ENCODE data around the gene TCF7L1. TPM values are rescaled to one million over a fixed set of nuclear protein-coding genes. Genes with fewer than 3 reads are reported as not detected.

TCF7L1 gene
- polyA plus RNA-seq, 1 donor from 2014 or later = not detected

- H2AFZ ChIP-seq (ENCODE audit: low read depth, low read length) = no peak overlapping the region
- H3K79me2 ChIP-seq (replicated peaks; ENCODE audit: insufficient read depth, low read length) = peaks cover 5% of the 10 kb centered on the region
- no peaks in the 10 kb centered on the region for H3K36me3 ChIP-seq (ENCODE audit: insufficient read depth, low read length)
- H3K4me3 ChIP-seq (ENCODE audit: low read length) = no peak overlapping the region
- H4K20me1 ChIP-seq (ENCODE audit: insufficient read depth) = no peaks in the 10 kb centered on the region
- TF ChIP-seq REST (IDR thresholded peaks at IDR 0.05; ENCODE audit: borderline replicate concordance) (no peak), SMC3 (conservative IDR thresholded peaks at IDR 0.05; ENCODE audit: poor library complexity) (no peak), RAD21 (conservative IDR thresholded peaks at IDR 0.05) (no peak), EZH2 (IDR thresholded peaks at IDR 0.05; ENCODE audit: borderline replicate concordance, insufficient read depth, low read length, poor library complexity, severe bottlenecking) (no peak), POLR2AphosphoS5 (IDR thresholded peaks at IDR 0.05) (no peak), EP300 (conservative IDR thresholded peaks at IDR 0.05; ENCODE audit: poor library complexity, severe bottlenecking) (no peak), MXI1 (conservative IDR thresholded peaks at IDR 0.05; ENCODE audit: poor library complexity, severe bottlenecking) (no peak), CTCF (IDR thresholded peaks at IDR 0.05; ENCODE audit: poor library complexity, severe bottlenecking) (no peak), TAF1 (IDR thresholded peaks at IDR 0.05; ENCODE audit: low read depth) (no peak)
- H3K27ac ChIP-seq (ENCODE audit: low read length) = no peak overlapping the region
- no peak overlapping the region for H3K4me2 ChIP-seq (ENCODE audit: low read length)
- H3K27me3 ChIP-seq (ENCODE audit: insufficient read depth, low read depth, low read length) = no peaks in the 10 kb centered on the region
- no peak overlapping the region for H3K9ac ChIP-seq (ENCODE audit: low read length)
- no peaks in the 10 kb centered on the region for H3K9me3 ChIP-seq (ENCODE audit: low read length)
- no peaks in the 10 kb centered on the region for H3K9me2 ChIP-seq (ENCODE audit: insufficient read depth, low read length)
- H3F3A ChIP-seq (ENCODE audit: insufficient read depth, low read length, poor library complexity, severe bottlenecking) = no peaks in the 10 kb centered on the region
Measured at GRCh38 chr2:85157345-85157744, 24.2 kb downstream of the TCF7L1 start.

GRCh38 chr2:85158559-85159273 lies 25.5 kb downstream of the TCF7L1 start:
- H3K4me2 ChIP-seq (ENCODE audit: low read length) = no peak overlapping the region
- H3K9me3 ChIP-seq (ENCODE audit: low read length) = no peaks in the 10 kb centered on the region
- H3K9me2 ChIP-seq (ENCODE audit: insufficient read depth, low read length) = no peaks in the 10 kb centered on the region
- H3K9ac ChIP-seq (ENCODE audit: low read length) = no peak overlapping the region
- H3K79me2 ChIP-seq (replicated peaks; ENCODE audit: insufficient read depth, low read length) = peaks cover 5% of the 10 kb centered on the region
- no peak overlapping the region for H2AFZ ChIP-seq (ENCODE audit: low read depth, low read length)
- H3K27ac ChIP-seq (ENCODE audit: low read length) = no peak overlapping the region
- H3F3A ChIP-seq (ENCODE audit: insufficient read depth, low read length, poor library complexity, severe bottlenecking) = no peaks in the 10 kb centered on the region
- H4K20me1 ChIP-seq (ENCODE audit: insufficient read depth) = no peaks in the 10 kb centered on the region
- H3K36me3 ChIP-seq (ENCODE audit: insufficient read depth, low read length) = no peaks in the 10 kb centered on the region
- no peaks in the 10 kb centered on the region for H3K27me3 ChIP-seq (ENCODE audit: insufficient read depth, low read depth, low read length)
- TF ChIP-seq CTCF (IDR thresholded peaks at IDR 0.05; ENCODE audit: poor library complexity, severe bottlenecking) (no peak), POLR2AphosphoS5 (IDR thresholded peaks at IDR 0.05) (no peak), TAF1 (IDR thresholded peaks at IDR 0.05; ENCODE audit: low read depth) (no peak), SMC3 (conservative IDR thresholded peaks at IDR 0.05; ENCODE audit: poor library complexity) (no peak), EP300 (conservative IDR thresholded peaks at IDR 0.05; ENCODE audit: poor library complexity, severe bottlenecking) (no peak), RAD21 (conservative IDR thresholded peaks at IDR 0.05) (no peak), MXI1 (conservative IDR thresholded peaks at IDR 0.05; ENCODE audit: poor library complexity, severe bottlenecking) (no peak), EZH2 (IDR thresholded peaks at IDR 0.05; ENCODE audit: borderline replicate concordance, insufficient read depth, low read length, poor library complexity, severe bottlenecking) (no peak), REST (IDR thresholded peaks at IDR 0.05; ENCODE audit: borderline replicate concordance) (no peak)
- no peak overlapping the region for H3K4me3 ChIP-seq (ENCODE audit: low read length)
